HG03571 (cell line): Measurements from ENCODE around the gene FNDC10.
"Not testable (repeated sequence)": the region's sequence is repeated elsewhere in the genome, so short reads cannot be mapped to it uniquely, and the experiment has no call there.

Experiments
- ATAC-seq: cut with Tn5 transposase; IDR thresholded peaks from one replicate; pipeline ENCODE4 v1.9.1; 2021; ENCODE audit not compliant: unreplicated experiment

Gene FNDC10

GRCh38 chr1:1599030-1599934 is 653 bp downstream of the FNDC10 start:
- no peak for ATAC-seq

GRCh38 chr1:1598720-1599029 is 1.3 kb downstream of the FNDC10 start:
- ATAC-seq: no peak

DNA sequence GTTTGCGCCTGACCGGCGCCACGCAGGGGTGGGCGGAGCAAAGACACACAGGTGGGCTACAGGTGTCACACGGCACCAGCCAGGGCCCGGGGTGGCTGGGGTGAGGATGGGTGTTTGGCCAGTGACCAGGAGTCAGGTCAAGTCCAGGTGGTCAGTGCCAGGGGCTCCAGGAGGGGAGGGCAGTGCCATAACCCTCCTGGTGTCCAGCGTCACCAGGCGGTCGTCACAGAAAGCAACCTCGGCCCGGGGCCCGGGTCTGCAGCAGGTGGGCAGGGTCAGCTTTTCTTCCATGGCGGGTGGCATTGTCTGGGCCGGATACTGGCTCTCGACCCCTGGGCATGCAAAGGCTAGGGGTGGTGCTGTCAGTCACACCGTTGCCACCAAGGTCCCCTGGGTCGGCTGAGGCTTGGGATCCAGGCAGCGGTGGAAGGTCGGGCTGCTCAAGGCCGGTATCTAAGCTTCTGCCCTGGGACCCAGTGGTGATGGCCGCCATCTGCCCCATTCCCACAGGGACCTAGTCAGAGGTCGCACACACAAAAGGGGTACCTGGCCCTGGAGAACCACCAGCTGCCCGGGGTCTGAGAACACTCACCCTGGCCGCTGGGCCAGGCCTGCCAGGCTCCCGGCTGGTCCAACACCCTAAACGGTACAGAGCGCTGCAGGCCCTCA is 1.8 kb downstream of the FNDC10 start:
- no peak for ATAC-seq

DNA sequence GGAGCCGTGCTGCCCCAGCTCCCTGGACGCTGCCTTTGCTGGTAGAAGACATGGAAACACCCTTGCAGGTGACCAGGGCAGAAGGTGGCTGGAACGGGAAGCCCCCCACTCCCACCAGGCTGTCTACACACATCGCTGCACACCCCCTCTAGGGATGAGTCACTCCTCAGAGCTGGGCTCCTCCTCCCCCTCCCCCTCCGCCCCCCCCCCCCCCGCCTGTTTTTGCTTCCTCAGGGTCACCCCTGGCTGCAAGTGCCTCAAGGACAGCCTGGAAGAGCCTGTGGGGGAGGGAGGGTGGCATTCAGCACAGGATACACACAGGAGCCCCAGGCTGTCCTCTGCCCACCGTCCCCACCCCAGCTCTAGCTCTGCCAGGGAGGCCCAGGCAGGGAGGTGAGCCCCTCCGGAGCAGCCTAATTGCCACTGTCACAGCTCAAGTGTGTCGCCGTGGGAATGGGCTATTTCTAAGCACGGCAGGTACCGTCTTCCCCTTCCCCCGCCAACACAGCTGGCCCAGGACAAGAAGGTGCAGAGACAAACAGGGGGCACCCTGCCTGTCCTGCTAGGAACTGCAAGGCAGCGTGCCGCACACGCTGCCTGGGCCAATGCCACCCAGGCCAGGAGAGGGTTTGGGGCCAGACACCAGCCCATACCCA is 2.5 kb downstream of the FNDC10 start:
- ATAC-seq: no peak

- no peak for ATAC-seq
These were observed 3.3 kb downstream of the FNDC10 start for GRCh38 chr1:1596493-1597274.

- ATAC-seq: not testable (repeated sequence)
These were observed 4.6 kb downstream of the FNDC10 start for GRCh38 chr1:1595341-1595740.

GRCh38 chr1:1594602-1595260 is 5.2 kb downstream of the FNDC10 start:
- no peak for ATAC-seq

GRCh38 chr1:1593834-1594601 is 5.9 kb downstream of the FNDC10 start:
- ATAC-seq: no peak

DNA sequence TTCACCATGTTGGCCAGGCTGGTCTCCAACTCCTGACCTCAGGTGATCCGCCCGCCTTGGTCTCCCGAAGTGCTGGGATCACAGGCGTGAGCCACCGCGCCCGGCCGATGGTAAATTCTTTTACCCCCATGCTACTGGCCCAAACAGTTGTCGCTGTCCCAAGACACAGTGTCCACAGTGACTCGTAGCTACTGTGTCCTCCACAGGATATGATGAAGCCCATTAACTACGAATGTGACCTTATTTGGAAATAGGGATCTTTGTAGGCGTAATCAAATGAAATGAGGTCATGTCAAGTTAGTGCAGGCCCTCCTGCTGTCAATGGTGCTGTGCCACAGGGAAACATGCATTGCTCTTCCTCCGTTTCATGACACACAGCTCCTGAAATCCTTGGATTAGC is 8.5 kb downstream of the FNDC10 start:
- ATAC-seq: no peak

DNA sequence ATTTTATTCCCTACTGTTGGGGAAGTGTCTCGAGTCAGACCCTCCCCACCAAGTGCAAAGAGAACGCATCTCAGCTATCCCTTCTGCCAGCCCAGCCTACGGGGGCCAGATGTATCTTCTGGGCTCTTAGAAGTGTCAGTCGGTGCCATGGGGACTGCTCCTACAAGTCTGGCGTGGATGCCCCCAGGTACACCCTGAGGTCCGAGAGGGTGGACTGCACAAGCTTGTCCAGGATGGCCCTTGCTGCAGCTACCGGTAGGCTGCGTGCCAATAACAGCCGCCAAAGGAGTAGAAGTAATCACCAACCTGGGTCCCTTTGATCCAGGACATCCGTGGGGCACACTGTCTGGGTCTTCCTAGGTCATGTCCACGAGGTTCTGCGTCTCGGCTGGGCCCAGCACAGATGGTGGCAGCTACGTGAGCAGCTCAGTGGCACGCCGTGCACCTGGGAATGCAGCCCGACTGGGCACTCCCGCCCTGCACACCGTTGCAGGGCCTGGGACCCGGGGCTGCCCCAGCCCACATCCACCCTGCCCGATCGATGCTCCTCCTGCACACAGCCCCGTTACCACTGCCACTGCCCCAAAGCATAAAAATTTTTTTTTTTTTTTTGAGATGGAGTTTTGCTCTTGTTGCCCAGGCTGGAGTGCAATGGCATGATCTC is 16.5 kb downstream of the FNDC10 start:
- no peak for ATAC-seq

- ATAC-seq: no peak
These were observed 17.2 kb downstream of the FNDC10 start for GRCh38 chr1:1582585-1583346.

- no peak for ATAC-seq
These were observed 21.5 kb downstream of the FNDC10 start for GRCh38 chr1:1578371-1578940.

DNA sequence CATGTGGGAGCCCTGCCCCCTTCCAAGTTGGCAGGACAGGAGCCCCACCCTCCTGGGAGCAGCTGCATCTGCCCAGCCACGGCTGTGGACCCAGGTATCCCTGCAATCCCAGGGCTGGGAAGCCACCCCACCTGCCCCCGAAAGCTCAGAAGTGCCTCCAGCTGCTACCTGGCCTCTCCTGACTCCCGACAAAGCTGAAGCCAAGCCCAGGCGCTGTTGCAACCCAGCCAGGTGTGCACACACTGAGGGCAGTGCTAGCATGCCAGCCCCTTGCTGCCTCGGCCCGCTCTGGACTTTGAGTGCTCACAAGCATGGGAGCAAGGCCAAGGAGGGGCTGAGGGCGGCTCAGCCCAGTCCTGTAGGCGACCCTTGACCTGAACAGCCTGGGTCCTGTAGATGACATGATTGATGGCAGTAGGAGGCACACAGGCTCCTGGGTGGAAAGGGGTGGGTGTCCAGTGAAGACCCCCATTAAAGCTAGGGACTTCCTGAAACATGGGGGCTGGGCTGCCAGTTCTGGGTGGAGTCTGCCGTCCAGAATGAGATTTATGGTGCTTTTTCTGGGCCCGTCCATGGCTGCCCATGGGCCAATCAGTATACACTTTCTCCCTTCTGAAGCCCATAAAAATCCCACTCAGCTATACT is 22.4 kb downstream of the FNDC10 start:
- no peak for ATAC-seq

- ATAC-seq: peak; percentile 73
These were observed 25.0 kb downstream of the FNDC10 start, which contains the start of gene SSU72 for GRCh38 chr1:1574721-1575537. Gene SSU72 (minus strand): TSS chr1:1574863. CDS start chr1:1574557, 306 bp downstream.

DNA sequence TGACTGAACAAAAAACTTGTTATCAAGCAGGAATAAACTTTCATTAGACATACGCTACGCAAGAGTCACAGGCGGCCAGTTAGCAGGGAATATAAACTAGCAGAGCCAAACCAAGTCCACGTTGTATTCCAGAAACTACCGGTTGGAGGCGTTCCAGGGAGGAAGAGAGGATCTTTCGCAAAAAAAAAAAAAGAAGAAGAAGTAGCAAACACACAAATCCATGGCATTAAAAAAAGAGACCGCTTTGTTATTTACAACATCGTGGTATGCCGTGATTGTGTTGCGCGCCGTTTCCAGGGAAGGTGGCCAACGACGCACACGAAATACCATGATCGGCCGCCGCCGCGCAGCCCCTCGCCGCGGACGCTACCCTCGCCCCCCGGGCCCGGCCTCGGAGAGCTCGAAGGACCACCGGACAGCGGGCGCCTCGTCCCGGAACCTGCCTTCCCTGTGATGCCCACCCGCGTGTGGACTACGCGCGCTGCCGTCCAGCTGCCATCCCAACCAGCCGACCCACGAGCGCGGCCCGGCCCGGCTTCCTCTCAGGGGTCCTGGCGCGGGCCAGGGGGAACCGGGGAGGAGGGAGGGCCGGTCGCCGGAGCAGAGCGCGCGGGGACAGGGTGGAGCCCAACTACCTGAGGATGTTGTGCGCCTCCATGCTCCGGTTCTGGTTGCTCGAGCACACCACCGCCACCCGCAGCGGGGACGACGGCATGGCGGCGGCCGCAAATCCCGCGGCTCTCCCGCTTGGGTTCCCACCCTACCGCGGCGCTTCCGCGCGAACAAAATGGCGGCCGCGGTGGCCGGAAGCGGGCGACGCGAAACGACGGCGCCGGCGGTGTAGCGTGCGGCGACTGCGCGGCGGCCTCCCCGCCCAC is 25.9 kb downstream of the FNDC10 start:
- peak; percentile 50 for ATAC-seq

- no peak for ATAC-seq
These were observed 30.6 kb downstream of the FNDC10 start for GRCh38 chr1:1569341-1569740.
